RWPE2 (cell line): ENCODE measurements around the gene ARHGEF1.
A peak's percentile ranks its signal among the peaks of the same experiment; 100 is the strongest.

Experiments used
- ATAC-seq: fragments of 200-7000 bp; cut with Tn5 transposase; 3 replicates; pipeline ENCODE4 v1.9.1; 2021; ENCODE audit warnings: low read depth
- DNase-seq: peaks from one replicate; pipeline ENCODE4 v3.0.0-alpha.2; 2020; ENCODE audit warnings: low spot score
- H3K27ac ChIP-seq: fragments of 450-650 bp; 2 replicates; pipeline ENCODE4 v1.5.1; 2017; ENCODE audit warnings: mild to moderate bottlenecking; ENCODE audit not compliant: poor library complexity, severe bottlenecking
- H3K27me3 ChIP-seq: fragments of 250-450 bp; sonication (Bioruptor Pico); 2 replicates; pipeline ENCODE4 v1.5.1; 2021; ENCODE audit warnings: mild to moderate bottlenecking, moderate library complexity; ENCODE audit not compliant: insufficient read depth, poor library complexity, severe bottlenecking
- H3K36me3 ChIP-seq: fragments of 250-450 bp; sonication (Bioruptor Pico); 2 replicates; pipeline ENCODE4 v1.5.1; 2020; ENCODE audit warnings: low read depth, mild to moderate bottlenecking, moderate library complexity
- H3K4me1 ChIP-seq: fragments of 250-450 bp; sonication (Bioruptor Pico); 2 replicates; pipeline ENCODE4 v1.5.1; 2021; ENCODE audit warnings: mild to moderate bottlenecking, moderate library complexity; ENCODE audit not compliant: insufficient read depth, poor library complexity, severe bottlenecking
- H3K4me3 ChIP-seq: fragments of 250-450 bp; sonication (Bioruptor Pico); 2 replicates; pipeline ENCODE4 v1.5.1; 2021; ENCODE audit warnings: mild to moderate bottlenecking, moderate library complexity; ENCODE audit not compliant: severe bottlenecking
- H3K9me3 ChIP-seq: fragments of 250-450 bp; sonication (Bioruptor Pico); 2 replicates; pipeline ENCODE4 v1.5.1; 2021; ENCODE audit warnings: mild to moderate bottlenecking, moderate library complexity; ENCODE audit not compliant: severe bottlenecking
- CTCF ChIP-seq: fragments of 450-650 bp; IDR thresholded peaks from one replicate; pipeline ENCODE4 v1.5.1; 2017; ENCODE audit warnings: mild to moderate bottlenecking, moderate library complexity; ENCODE audit not compliant: poor library complexity, severe bottlenecking

ARHGEF1 gene

GRCh38 chr19:41930322-41930722, 47.3 kb downstream of the ARHGEF1 start:
- Histone ChIP-seq H3K36me3 (no peaks in the 10 kb centered on the region), H3K4me1 (no peaks in the 10 kb centered on the region), H3K4me3 (no peak overlapping the region), H3K9me3 (no peaks in the 10 kb centered on the region), H3K27me3 (peaks cover 84% of the 10 kb centered on the region), H3K27ac (no peak overlapping the region)
- DNase-seq (no peak), ATAC-seq (no peak)
- TF ChIP-seq CTCF, result no peak

GRCh38 chr19:41930926-41931592, 48.1 kb downstream of the ARHGEF1 start:
- H3K27ac ChIP-seq, result no peak overlapping the region

DNA sequence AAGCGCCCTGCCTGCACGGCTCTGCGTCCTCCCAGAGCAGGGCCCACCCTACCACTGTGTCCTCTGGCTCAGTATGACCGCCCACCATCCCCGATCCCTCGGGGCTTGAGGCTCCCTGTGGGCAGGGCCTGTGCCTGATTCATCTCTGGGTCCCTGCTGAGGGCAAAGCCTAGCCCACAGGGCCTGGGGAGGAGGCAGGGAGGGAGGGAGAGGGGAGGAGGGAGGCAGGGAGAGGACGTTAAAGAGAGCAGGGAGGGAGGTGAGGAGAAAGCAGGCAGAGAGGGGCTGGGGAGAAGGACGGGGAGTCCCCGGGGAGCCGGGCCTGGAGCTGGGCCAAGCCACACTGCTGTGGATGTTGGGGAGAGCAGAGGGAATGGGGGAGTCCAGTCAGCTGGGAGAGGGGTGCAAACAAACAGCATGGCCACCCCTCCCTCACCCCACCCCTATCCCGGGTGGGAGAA, 49.3 kb downstream of the ARHGEF1 start:
- Histone ChIP-seq H3K9me3 (no peaks in the 10 kb centered on the region), H3K27ac (no peak overlapping the region), H3K4me3 (no peak overlapping the region), H3K4me1 (peaks cover 4% of the 10 kb centered on the region), H3K36me3 (no peaks in the 10 kb centered on the region), H3K27me3 (peaks cover 76% of the 10 kb centered on the region)
- no peak for TF ChIP-seq CTCF
- DNase-seq (no peak), ATAC-seq (no peak)

More at GRCh38 chr19:41930926-41931592, 48.1 kb downstream of the ARHGEF1 start:
- no peak for ATAC-seq
- H3K9me3 ChIP-seq, result no peaks in the 10 kb centered on the region
- peaks cover under 1% of the 10 kb centered on the region for H3K4me1 ChIP-seq
- no peak overlapping the region for H3K4me3 ChIP-seq
- peak; percentile 7 for TF ChIP-seq CTCF
- no peaks in the 10 kb centered on the region for H3K36me3 ChIP-seq
- peaks cover 82% of the 10 kb centered on the region for H3K27me3 ChIP-seq
- DNase-seq, result no peak

GRCh38 chr19:41932720-41933332, 49.8 kb downstream of the ARHGEF1 start:
- peaks cover 4% of the 10 kb centered on the region for H3K4me1 ChIP-seq
- no peak for DNase-seq

More at GRCh38 chr19:41932720-41933332, 49.8 kb downstream of the ARHGEF1 start:
- no peaks in the 10 kb centered on the region for H3K36me3 ChIP-seq
- H3K4me3 ChIP-seq, result no peak overlapping the region
- H3K27ac ChIP-seq, result no peak overlapping the region
- no peaks in the 10 kb centered on the region for H3K9me3 ChIP-seq
- H3K27me3 ChIP-seq, result peaks cover 72% of the 10 kb centered on the region
- TF ChIP-seq CTCF, result no peak
- no peak for ATAC-seq
